HCT116 (cell line): ENCODE results near the gene HEATR3.

Source experiments
- EZH2 ChIP-seq: fragments of 200-600 bp; sonication (generic); IDR thresholded peaks from 2 replicates; pipeline ENCODE4 v1.6.1; 2017; ENCODE audit warnings: antibody characterized with exemption, mixed run types
- EZH2phosphoT487 ChIP-seq: fragments of 200-600 bp; IDR thresholded peaks from 2 replicates; pipeline ENCODE4 v1.6.1; 2018; ENCODE audit warnings: antibody characterized with exemption, borderline replicate concordance
- JUND ChIP-seq: IDR thresholded peaks from 2 replicates; pipeline ENCODE4 v1.6.1; 2012
- RAD21 ChIP-seq: IDR thresholded peaks from 2 replicates; pipeline ENCODE4 v1.6.1; 2012; ENCODE audit warnings: low read depth, mild to moderate bottlenecking
- SIN3A ChIP-seq: IDR thresholded peaks from 2 replicates; pipeline ENCODE4 v1.6.1; 2012; ENCODE audit warnings: low read depth
- SP1 ChIP-seq: IDR thresholded peaks from 2 replicates; pipeline ENCODE4 v1.6.1; 2012; ENCODE audit warnings: low read depth
- SRF ChIP-seq: IDR thresholded peaks from 2 replicates; pipeline ENCODE4 v1.6.1; 2012; ENCODE audit warnings: low read depth
- TCF7L2 ChIP-seq: IDR thresholded peaks from 2 replicates; pipeline ENCODE4 v1.7.0; 2011; ENCODE audit warnings: borderline replicate concordance, inconsistent platforms; ENCODE audit not compliant: insufficient read depth, insufficient read length; ENCODE audit errors: extremely low read depth
- YY1 ChIP-seq: IDR thresholded peaks from 2 replicates; pipeline ENCODE4 v1.6.1; 2011; ENCODE audit warnings: low read length, low read depth, moderate library complexity, mild to moderate bottlenecking; ENCODE audit not compliant: insufficient replicate concordance; ENCODE audit errors: extremely low read depth
- ZNF274 ChIP-seq: fragments of 200-500 bp; sonication (Bioruptor generic); IDR thresholded peaks from 2 replicates; pipeline ENCODE4 v1.6.1; 2014; ENCODE audit warnings: mild to moderate bottlenecking, low read depth, low read length, inconsistent platforms
- TF ChIP-seq, protein P1 (sequence below), 3 experiments: fragments of 200-600 bp in 1 of 3; sonication (generic) in 1 of 3; IDR thresholded peaks in 2 of 3; conservative IDR thresholded peaks in 1 of 3; 2 replicates each; pipeline ENCODE4 v1.5.1; 2012 to 2017; ENCODE audit warnings: low read depth in 2 of 3, low read length in 2 of 3, antibody characterized with exemption in 1 of 3, borderline replicate concordance in 1 of 3, control low read depth in 1 of 3, mild to moderate bottlenecking in 1 of 3, mixed read lengths in 1 of 3, mixed run types in 1 of 3, moderate library complexity in 1 of 3; ENCODE audit not compliant: insufficient read depth in 1 of 3
- TF ChIP-seq, protein P2 (sequence below): IDR thresholded peaks from 2 replicates; pipeline ENCODE4 v1.6.1; 2012; ENCODE audit warnings: low read depth
- TF ChIP-seq, protein P3 (sequence below): IDR thresholded peaks from 2 replicates; pipeline ENCODE4 v1.6.1; 2012
- TF ChIP-seq, protein P4 (sequence below): IDR thresholded peaks from 2 replicates; pipeline ENCODE4 v1.6.1; 2011; ENCODE audit warnings: mild to moderate bottlenecking, low read length, moderate library complexity; ENCODE audit not compliant: insufficient replicate concordance; ENCODE audit errors: extremely low read depth

DNA sequence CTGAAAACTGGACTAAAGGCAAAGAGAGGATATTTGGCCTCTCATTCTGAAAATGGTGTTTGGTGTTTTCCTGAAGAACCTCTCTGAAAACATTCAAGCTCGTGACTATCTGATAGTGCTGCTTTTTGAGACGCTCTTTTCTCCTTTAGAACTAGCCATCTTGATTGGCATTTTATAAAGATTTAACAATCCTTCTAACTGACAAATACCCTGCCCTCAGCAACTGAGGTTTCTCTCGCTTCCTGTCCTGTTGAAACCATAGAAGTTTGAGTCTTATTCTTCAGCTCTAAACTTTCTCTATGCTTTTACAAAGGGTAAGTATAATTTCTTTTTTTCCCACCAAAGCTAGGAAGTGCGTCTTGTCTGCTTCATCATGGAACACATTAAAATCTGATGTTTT lies 27.5 kb upstream of the HEATR3 start:
- TF ChIP-seq ZNF274 (no peak), EZH2 (no peak), RAD21 (no peak), SIN3A (no peak), TCF7L2 (no peak), EZH2phosphoT487 (no peak), SRF (no peak), YY1 (no peak), SP1 (no peak), JUND (no peak)
- TF ChIP-seq, protein P1, sequence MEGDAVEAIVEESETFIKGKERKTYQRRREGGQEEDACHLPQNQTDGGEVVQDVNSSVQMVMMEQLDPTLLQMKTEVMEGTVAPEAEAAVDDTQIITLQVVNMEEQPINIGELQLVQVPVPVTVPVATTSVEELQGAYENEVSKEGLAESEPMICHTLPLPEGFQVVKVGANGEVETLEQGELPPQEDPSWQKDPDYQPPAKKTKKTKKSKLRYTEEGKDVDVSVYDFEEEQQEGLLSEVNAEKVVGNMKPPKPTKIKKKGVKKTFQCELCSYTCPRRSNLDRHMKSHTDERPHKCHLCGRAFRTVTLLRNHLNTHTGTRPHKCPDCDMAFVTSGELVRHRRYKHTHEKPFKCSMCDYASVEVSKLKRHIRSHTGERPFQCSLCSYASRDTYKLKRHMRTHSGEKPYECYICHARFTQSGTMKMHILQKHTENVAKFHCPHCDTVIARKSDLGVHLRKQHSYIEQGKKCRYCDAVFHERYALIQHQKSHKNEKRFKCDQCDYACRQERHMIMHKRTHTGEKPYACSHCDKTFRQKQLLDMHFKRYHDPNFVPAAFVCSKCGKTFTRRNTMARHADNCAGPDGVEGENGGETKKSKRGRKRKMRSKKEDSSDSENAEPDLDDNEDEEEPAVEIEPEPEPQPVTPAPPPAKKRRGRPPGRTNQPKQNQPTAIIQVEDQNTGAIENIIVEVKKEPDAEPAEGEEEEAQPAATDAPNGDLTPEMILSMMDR (IDR thresholded peaks at IDR 0.05 in 2 of 3, conservative IDR thresholded peaks at IDR 0.05 in 1 of 3; ENCODE audit: borderline replicate concordance in 1 of 3, insufficient read depth in 1 of 3, low read depth in 2 of 3, low read length in 2 of 3): no peak
- TF ChIP-seq, protein P2, sequence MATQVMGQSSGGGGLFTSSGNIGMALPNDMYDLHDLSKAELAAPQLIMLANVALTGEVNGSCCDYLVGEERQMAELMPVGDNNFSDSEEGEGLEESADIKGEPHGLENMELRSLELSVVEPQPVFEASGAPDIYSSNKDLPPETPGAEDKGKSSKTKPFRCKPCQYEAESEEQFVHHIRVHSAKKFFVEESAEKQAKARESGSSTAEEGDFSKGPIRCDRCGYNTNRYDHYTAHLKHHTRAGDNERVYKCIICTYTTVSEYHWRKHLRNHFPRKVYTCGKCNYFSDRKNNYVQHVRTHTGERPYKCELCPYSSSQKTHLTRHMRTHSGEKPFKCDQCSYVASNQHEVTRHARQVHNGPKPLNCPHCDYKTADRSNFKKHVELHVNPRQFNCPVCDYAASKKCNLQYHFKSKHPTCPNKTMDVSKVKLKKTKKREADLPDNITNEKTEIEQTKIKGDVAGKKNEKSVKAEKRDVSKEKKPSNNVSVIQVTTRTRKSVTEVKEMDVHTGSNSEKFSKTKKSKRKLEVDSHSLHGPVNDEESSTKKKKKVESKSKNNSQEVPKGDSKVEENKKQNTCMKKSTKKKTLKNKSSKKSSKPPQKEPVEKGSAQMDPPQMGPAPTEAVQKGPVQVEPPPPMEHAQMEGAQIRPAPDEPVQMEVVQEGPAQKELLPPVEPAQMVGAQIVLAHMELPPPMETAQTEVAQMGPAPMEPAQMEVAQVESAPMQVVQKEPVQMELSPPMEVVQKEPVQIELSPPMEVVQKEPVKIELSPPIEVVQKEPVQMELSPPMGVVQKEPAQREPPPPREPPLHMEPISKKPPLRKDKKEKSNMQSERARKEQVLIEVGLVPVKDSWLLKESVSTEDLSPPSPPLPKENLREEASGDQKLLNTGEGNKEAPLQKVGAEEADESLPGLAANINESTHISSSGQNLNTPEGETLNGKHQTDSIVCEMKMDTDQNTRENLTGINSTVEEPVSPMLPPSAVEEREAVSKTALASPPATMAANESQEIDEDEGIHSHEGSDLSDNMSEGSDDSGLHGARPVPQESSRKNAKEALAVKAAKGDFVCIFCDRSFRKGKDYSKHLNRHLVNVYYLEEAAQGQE: no peak
- TF ChIP-seq, protein P3, sequence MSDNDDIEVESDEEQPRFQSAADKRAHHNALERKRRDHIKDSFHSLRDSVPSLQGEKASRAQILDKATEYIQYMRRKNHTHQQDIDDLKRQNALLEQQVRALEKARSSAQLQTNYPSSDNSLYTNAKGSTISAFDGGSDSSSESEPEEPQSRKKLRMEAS: no peak
- TF ChIP-seq, protein P4, sequence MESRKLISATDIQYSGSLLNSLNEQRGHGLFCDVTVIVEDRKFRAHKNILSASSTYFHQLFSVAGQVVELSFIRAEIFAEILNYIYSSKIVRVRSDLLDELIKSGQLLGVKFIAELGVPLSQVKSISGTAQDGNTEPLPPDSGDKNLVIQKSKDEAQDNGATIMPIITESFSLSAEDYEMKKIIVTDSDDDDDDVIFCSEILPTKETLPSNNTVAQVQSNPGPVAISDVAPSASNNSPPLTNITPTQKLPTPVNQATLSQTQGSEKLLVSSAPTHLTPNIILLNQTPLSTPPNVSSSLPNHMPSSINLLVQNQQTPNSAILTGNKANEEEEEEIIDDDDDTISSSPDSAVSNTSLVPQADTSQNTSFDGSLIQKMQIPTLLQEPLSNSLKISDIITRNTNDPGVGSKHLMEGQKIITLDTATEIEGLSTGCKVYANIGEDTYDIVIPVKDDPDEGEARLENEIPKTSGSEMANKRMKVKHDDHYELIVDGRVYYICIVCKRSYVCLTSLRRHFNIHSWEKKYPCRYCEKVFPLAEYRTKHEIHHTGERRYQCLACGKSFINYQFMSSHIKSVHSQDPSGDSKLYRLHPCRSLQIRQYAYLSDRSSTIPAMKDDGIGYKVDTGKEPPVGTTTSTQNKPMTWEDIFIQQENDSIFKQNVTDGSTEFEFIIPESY: no peak
